HepG2 (cell line): ENCODE measurements around the gene ADSS1. TPM values are rescaled to one million over a fixed set of nuclear protein-coding genes. Genes with fewer than 3 reads are reported as not detected.

ENCODE experiments used
- AHDC1 ChIP-seq: sonication (generic); formaldehyde crosslinking; IDR thresholded peaks from 2 replicates; pipeline ENCODE4 v1.5.1; 2020; ENCODE audit warnings: mild to moderate bottlenecking, missing genetic modification reagents, borderline replicate concordance
- ARNT ChIP-seq: fragments of 450-650 bp; IDR thresholded peaks from 2 replicates; pipeline ENCODE4 v1.6.1; 2017
- CAMTA2 ChIP-seq: sonication (generic); formaldehyde crosslinking; IDR thresholded peaks from 2 replicates; pipeline ENCODE4 v1.4.0; 2020; ENCODE audit warnings: mild to moderate bottlenecking, missing genetic modification reagents, borderline replicate concordance
- GATAD2A ChIP-seq: IDR thresholded peaks from 2 replicates; pipeline ENCODE4 v1.6.1; 2016
- HMG20A ChIP-seq: IDR thresholded peaks from 2 replicates; pipeline ENCODE4 v1.6.1; 2016; ENCODE audit warnings: borderline replicate concordance
- ISX ChIP-seq: sonication (generic); formaldehyde crosslinking; conservative IDR thresholded peaks from 2 replicates; pipeline ENCODE4 v1.5.0; 2020; ENCODE audit warnings: missing genetic modification reagents
- NONO ChIP-seq, 2 experiments: fragments of 450-650 bp in 1 of 2; sonication (generic) in 1 of 2; formaldehyde crosslinking in 1 of 2; IDR thresholded peaks in 1 of 2; conservative IDR thresholded peaks in 1 of 2; 2 replicates each; pipeline versions ENCODE4 v1.6.1 to v1.8.0; 2017 to 2022; ENCODE audit warnings: mild to moderate bottlenecking in 1 of 2, missing genetic modification reagents in 1 of 2, moderate library complexity in 1 of 2
- POLR2AphosphoS5 ChIP-seq: IDR thresholded peaks from 2 replicates; pipeline ENCODE4 v1.6.1; 2012; ENCODE audit warnings: low read depth, low read length
- SKI ChIP-seq: fragments of 450-650 bp; IDR thresholded peaks from one replicate; pipeline ENCODE4 v1.6.1; 2018; ENCODE audit warnings: mild to moderate bottlenecking; ENCODE audit not compliant: partially characterized antibody
- SP2 ChIP-seq: sonication (generic); formaldehyde crosslinking; IDR thresholded peaks from 2 replicates; pipeline ENCODE4 v1.5.1; 2020; ENCODE audit warnings: mild to moderate bottlenecking, missing genetic modification reagents
- SRF ChIP-seq: IDR thresholded peaks from 2 replicates; pipeline ENCODE4 v1.6.1; 2011; ENCODE audit warnings: mild to moderate bottlenecking, low read depth, low read length, moderate library complexity
- TBP ChIP-seq: sonication (generic); formaldehyde crosslinking; IDR thresholded peaks from 2 replicates; pipeline ENCODE4 v1.5.0; 2020; ENCODE audit warnings: missing genetic modification reagents
- ZBTB43 ChIP-seq: sonication (generic); formaldehyde crosslinking; conservative IDR thresholded peaks from 2 replicates; pipeline ENCODE4 v1.4.0; 2020; ENCODE audit warnings: missing genetic modification reagents
- ZFAT ChIP-seq: sonication (generic); formaldehyde crosslinking; conservative IDR thresholded peaks from 2 replicates; pipeline ENCODE4 v1.8.1; 2023; ENCODE audit warnings: missing genetic modification reagents, inconsistent platforms
- ZNF121 ChIP-seq: sonication (generic); formaldehyde crosslinking; IDR thresholded peaks from 2 replicates; pipeline ENCODE4 v1.5.0; 2020; ENCODE audit warnings: mild to moderate bottlenecking, missing genetic modification reagents
- ZNF253 ChIP-seq: sonication (generic); formaldehyde crosslinking; IDR thresholded peaks from 2 replicates; pipeline ENCODE4 v1.8.0; 2022; ENCODE audit warnings: mild to moderate bottlenecking, missing genetic modification reagents, borderline replicate concordance
- ZNF280B ChIP-seq: sonication (generic); formaldehyde crosslinking; IDR thresholded peaks from 2 replicates; pipeline ENCODE4 v1.5.0; 2020; ENCODE audit warnings: missing genetic modification reagents, mild to moderate bottlenecking, borderline replicate concordance
- ZNF33B ChIP-seq: sonication (generic); formaldehyde crosslinking; IDR thresholded peaks from 2 replicates; pipeline ENCODE4 v1.5.1; 2020; ENCODE audit warnings: mild to moderate bottlenecking, missing genetic modification reagents
- ZNF589 ChIP-seq: sonication (generic); formaldehyde crosslinking; conservative IDR thresholded peaks from 2 replicates; pipeline ENCODE4 v1.8.0; 2022; ENCODE audit warnings: mild to moderate bottlenecking, moderate library complexity, missing genetic modification reagents
- ZNF720 ChIP-seq: sonication (generic); formaldehyde crosslinking; IDR thresholded peaks from 2 replicates; pipeline ENCODE4 v1.4.0; 2020; ENCODE audit warnings: missing genetic modification reagents
- polyA plus RNA-seq, 8 experiments: library from polyadenylated mRNA; depleted of rRNA in 3 of 8; stranded (reverse) in 7 of 8; unstranded in 1 of 8; fragments of >200 nt; fragmentation: Illumina TruSeq in 4 of 8; extraction: Trizol in 4 of 8; gene quantifications; 2 replicates each; pipeline versions ENCODE4 v1.2.1 to v1.2.3, GENCODE V29; 2011 to 2016; ENCODE audit warnings: low read depth in 4 of 8, missing spikeins in 1 of 8, mixed read lengths in 1 of 8; ENCODE audit not compliant: insufficient read depth in 1 of 8
- total RNA-seq, 5 experiments: library from RNA; depleted of rRNA; stranded (reverse); fragments of >200 nt; fragmentation: Illumina TruSeq; extraction: Trizol; gene quantifications; 2 replicates each; pipeline ENCODE4 v1.2.3, GENCODE V29; 2016; ENCODE audit warnings: low read depth in 1 of 5

ADSS1 gene
- total and polyA plus RNA-seq, 2 of the 13 experiments (the other 11 are each of a cell fraction or from before 2014, with no cell fraction given): 1.0 to 36.7 TPM

GRCh38 chr14:104726600-104727451 is 2.8 kb downstream of the ADSS1 start (continued):
- no peak for TF ChIP-seq AHDC1 (CRISPR knock-in tag)
- TF ChIP-seq TBP (CRISPR knock-in tag): no peak
- no peak for TF ChIP-seq NONO (IDR thresholded peaks at IDR 0.05)
- TF ChIP-seq NONO (CRISPR knock-in tag; conservative IDR thresholded peaks at IDR 0.05): no peak
- TF ChIP-seq SKI: peak; percentile 56
- TF ChIP-seq ZNF720: no peak
- TF ChIP-seq POLR2AphosphoS5: no peak
- TF ChIP-seq ZFAT: no peak
- TF ChIP-seq ZNF121 (CRISPR knock-in tag): no peak
- TF ChIP-seq HMG20A: no peak
- TF ChIP-seq CAMTA2 (CRISPR knock-in tag): no peak
- no peak for TF ChIP-seq SRF
- no peak for TF ChIP-seq ZNF280B (CRISPR knock-in tag)
- no peak for TF ChIP-seq ZNF253 (CRISPR knock-in tag)
- TF ChIP-seq GATAD2A: peak; percentile 75
- TF ChIP-seq ZBTB43 (CRISPR knock-in tag): no peak
- no peak for TF ChIP-seq ISX (CRISPR knock-in tag)
- TF ChIP-seq ARNT: no peak
- TF ChIP-seq ZNF33B: no peak
- no peak for TF ChIP-seq SP2
- TF ChIP-seq ZNF589 (CRISPR knock-in tag): no peak
